NCI-H1417 treated with DMSO at 0.1 percent for 48 hours (cell line): ENCODE data around the gene RBM12.
"Not testable (repeated sequence)": the region's sequence is repeated elsewhere in the genome, so short reads cannot be mapped to it uniquely, and the experiment has no call there.

ENCODE experiments used
- DNase-seq: peaks from one replicate; lab custom pipeline; 2025; lab: John Stamatoyannopoulos, UW

The RBM12 gene

DNA sequence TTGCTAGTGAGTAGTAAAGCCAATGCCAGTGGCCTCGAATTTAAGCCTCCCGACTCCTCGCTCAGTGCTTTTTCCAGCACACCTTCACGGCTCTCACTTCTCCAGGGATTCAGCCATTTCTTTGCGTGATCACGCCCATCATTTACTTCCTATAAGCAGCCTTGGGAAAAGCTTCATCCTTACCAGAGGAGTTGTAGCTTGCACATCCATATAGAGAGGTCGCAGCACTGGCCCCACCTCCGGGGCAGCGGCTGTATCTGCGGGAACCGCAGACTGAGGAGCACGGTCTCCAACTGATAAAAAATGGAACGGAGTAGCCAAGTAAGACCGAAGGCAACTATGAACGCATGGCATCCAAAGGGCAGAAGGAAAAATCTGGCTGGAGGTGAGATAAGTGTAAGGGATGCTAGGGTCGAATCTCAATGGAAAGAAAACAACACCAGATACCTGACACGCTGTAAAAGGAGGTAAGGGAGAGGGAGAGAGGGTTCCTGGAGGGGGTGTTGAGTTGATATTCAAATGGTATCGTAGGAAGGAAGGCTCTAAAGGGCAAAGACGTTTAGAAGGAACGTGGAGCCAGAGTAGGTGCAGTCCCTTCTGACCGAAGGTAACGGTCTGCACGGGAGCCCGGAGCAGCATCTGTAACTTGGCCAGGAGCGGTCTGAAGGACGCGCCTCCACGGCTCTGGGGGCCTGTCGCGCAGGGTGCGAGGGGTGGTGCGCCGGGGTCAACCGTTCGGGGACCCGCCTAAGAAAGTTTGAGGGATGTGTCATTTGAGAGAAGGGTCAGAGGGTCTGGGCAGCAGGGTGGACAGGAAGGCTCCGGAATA, 33.8 kb upstream of the RBM12 start:
- no peak for DNase-seq

DNA sequence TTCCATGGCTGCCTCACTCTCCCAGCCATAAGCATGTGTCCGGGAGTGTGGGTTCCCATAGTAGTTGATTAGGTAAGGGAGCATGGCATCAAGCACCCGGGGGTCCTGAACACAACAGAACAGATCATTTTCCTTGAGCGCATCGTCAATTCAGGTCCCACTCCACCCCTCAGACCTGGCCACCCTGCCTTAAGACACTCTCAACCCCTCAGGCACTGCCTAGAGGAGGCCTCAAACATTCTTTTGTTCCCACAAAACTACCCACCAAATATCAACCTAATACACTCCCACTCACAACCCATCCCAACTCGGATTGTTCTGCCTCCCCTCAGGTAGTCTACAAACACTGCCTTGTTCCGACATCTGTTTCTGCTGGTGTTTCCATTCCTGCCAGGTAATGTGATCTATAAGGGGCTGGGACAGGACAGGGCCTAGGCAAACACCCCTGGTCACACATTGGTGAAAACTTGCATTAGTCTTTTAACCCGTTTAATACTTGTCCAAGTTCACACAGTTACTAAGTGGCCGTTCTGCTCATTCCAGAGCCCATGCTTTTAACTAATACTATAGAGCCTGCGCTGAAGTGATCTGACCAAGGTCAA, 33.1 kb upstream of the RBM12 start:
- no peak for DNase-seq

DNA sequence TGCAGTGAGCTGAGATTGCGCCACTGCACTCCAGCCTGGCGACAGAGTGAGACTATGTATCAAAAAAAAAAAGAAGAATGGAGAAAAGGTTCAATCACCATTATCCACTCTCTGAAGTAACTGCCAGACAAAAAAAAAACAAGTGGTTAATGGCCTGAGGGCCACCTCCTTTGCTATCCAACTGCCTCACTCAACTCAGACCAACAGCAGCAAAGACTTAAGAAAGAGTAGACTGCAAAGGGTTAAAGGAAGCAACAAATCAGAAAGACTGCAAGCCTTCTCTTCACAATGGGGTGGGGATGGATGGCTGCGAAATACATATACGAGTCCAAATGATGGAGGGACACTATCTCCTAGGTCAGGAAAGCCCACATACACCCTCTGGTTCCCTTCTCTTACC, 31.3 kb upstream of the RBM12 start:
- DNase-seq: no peak

DNA sequence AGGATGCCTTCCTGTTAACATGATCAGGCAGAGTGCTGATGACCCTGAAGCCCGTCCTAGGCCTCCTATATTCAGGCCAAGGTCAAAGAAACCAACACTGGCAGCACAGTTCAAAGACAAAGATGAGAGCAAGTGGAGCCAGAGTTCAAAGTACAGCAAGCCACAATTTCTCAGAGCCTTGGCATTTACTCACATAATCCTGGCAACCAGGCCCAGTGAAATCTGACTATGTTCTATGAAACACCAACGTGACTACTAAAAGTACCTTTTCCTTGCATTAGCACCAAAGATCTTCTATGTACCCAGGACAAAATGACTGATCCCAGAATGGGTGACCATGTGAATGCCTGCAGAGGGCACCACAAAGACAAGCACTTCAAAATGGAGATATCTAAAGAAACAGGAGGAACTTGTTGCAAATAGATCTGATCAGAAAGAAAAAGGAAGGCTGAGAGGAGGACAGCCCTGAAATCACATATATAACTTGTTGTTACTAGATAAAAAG, 30.6 kb upstream of the RBM12 start:
- DNase-seq: no peak

DNA sequence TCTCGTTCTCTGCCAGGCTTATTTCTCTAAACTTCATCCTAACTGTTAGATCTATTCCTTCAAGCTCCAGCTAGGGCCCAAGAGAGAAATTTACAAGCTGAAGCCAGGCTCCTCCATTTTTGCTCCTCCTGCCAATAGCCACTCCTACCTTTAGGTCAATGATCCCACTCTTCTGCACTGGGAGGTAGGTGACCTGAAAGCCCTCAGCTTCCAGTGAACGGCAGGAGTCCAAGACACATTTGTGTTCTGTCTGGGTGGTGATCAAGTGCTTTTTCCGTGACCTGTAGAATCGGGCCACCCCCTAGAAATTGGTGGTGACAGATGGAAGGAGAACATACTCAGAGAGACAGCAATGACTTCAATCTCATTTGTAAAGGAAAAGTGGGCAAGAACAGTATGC, 25.6 kb upstream of the RBM12 start:
- DNase-seq: no peak

DNA sequence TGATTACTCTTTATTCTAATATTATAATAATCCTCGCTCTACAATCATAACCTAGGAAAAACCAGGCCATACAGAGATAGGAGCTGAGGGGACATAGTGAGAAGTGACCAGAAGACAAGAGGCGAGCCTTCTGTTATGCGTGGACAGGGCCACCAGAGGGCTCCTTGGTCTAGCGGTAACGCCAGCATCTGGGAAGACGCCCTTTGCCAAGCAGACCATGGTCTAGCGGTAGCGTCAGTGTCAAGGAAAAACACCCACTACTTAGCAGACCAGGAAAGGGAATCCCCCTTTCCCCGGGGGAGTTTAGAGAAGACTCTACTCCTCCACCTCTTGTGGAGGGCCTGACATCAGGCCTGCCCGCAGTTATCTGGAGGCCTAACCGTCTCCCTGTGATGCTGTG, 22.2 kb upstream of the RBM12 start:
- not testable (repeated sequence) for DNase-seq

DNA sequence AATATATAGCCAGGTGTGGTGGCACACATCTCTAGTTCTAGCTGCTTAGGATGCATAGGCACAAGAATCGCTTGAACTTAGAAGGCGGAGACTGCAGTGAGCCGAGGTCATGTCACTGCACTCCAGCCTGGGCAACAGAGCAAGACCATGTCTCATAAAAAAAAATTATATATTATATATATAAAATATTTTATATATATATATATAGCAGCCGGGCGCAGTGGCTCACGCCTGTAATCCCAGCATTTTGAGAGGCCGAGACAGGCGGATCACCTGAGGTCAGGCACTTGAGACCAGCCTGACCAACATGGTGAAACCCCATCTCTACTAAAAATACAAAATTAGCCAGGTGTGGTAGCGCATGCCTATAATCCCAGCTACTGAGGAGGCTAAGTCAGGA, 20.7 kb upstream of the RBM12 start:
- DNase-seq: not testable (repeated sequence)

DNA sequence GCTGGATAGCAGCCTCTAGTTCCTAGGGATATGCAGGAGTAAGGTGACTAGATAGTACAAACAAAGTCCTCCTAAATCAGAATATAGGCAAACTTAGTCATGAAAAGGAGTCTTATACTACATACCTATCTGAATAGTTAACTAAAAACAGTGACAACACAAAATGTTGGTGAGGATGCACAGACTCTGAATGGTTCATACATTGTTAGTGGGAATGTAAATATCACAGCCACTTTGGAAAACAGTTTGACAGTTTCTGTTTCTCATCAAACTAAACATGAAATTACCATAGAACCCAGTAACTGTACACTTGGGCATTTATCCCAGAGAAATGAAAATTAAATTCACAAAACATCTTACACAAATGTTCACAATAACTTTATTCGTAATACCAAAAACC, 17.3 kb upstream of the RBM12 start:
- no peak for DNase-seq

DNA sequence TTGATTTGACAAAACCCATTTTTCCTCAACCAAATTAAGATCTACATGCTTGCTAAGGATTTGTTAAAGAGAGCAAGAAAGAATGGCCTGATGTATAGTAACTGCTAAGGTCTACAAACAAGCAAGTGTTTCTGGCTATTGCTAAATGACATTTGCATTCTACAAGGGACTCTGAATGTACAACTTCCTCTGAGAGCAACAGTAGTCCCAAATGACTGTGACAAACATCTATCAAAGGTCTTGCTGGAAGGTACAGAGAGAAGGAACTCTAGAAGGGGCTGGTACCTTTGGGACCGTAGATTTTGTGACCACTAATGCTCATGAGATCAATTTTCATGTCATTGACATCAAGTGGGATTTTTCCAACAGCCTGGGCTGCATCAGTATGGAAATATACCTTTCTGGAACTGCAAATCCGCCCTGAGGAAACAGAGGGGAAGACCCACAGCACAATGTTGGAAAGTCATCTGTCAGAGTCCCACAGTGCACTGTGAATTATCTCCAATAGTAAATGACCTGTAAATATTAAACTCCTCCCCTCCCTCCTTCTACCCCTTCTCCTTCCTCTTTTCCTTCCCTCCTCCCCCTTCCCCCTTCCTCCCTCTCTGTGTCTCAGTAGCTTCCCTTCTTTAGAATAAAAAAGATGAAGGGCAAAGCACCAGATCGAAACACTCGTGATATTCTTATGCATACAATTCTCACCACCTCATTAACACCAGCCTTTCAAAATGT, 15.9 kb upstream of the RBM12 start:
- DNase-seq: no peak

DNA sequence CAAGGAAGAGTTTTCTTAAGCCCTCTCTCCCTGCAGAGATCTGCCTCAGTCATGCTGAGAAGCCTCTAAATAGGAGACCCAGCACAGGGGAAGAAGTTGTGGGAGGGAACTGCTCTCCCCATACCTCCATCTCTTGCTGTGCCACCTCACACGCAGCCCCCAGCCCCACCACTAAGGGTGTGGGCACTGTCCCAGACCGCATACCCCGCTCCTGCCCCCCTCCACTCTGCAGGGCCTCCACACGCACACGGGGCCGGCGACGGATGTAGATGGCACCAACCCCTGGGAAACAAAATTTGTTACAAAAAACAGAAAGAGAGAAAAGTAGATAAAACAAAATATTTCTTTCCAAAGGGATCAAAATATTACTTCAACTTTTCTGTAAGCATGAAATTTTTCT, 10.2 kb upstream of the RBM12 start:
- no peak for DNase-seq

DNA sequence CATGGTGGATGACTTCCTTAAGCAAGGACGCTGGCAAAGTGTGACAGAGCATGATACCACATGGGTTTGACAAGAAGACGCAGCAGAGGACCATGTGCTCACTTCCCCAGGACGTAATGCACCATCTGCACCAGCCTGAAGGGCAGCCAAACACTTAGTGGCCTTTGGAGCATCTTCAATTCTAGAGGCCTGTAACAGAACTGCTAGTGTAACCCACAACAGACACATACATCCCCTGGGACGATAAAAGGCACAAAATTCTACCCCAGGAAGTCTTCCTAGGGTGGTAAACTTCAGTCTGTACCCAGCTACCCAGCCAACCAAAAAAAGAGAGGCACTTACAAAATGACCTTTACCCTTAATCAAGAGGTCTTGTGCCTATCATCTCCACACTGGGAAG, 9.2 kb upstream of the RBM12 start:
- no peak for DNase-seq

DNA sequence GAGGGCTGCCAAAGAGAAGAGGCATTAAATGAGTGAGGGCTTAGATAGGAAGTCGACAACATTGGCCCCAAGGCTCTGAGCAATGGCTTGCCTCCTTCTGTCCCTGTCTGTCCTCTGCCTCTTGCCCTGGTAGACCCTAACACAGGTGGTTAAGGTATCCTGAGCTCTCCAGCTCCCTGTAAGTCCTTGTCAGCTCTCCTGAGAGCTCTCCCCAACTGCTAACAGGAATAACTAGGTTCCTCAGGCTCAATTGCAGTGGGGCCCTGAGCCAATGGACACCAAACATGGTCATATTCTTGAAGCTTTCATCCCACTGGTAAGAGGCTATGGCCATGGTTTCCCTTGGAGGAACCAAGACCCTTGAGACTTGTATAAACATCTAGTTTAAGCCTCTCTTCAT, 5.0 kb upstream of the RBM12 start:
- no peak for DNase-seq

DNA sequence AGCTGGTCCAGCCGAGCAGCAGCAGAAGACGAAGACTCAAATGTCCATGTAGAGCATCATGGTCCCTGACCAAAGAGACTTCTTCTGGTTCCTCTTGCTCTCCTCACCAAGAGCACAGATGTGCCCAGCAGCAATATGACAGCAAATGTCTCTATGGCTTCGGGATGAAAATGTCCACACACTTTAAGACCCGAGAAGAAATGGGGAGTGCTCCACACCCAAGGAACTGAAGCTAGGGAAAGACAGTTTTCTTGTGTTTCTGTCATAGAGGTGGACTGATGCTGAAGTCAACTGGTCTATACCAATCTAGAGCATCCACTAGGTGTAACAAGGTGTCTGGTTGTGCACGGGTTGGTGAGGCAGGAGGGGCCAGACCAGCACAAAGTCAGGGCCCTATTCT, 4.5 kb upstream of the RBM12 start:
- no peak for DNase-seq

DNA sequence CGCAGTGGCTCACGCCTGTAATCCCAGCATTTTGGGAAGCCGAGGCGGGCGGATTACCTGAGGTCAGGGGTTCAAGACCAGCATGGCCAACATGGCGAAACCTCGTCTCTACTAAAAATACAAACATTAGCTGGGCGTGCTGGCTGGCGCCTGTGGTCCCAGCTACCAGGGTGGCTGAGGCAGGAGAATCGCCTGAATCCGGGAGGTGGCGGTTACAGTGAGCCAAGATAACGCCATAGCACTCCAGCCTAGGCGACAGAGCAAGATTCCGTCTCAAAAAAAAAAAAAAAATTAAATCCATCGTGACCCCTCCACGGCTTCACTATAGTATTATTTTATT, 1.2 kb upstream of the RBM12 start:
- DNase-seq: no peak

DNA sequence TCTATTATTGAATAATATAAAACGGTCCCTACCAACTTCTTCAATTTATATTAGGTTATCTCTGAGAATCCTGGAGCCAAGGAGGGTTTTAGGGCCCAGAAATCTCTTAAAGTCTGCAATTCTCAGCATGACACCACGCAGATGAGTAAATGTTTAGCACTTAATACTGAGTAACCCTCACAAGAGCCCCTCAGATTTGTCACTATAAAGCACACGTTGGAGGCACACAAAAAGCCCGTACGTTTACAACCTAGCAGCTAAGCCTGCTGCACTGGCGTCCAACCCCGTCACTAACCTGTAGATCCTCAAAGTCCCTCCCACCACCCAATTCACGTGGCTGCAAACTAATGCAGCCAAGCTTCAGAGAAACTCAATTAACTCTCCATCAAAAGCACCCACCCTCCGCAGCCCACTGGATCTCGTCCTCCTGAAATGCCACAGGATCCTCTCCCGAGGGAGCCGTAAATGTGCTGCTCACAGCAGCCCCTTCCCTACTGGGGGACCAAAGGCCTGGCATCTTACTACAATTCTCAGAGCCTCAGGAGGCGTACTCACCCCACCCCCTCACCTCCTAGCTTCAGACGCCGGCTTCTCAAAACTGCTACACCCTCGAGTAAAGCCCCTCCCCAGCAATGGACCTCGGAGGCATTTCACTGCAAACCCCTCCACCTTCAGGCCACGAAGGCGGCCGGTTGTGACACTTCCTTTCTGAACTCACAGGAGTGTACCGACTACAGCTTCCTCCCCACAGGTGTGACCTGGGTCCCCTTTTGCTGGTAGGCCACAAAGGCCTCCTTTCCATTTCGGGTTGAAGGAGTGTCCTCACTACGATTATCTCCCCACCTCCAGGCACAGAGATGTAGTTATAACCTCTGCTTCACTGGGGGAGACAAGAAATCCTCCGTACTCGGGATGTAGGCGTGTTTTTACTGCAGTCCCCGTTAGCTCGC, 909 bp downstream of the RBM12 start:
- DNase-seq: no peak

DNA sequence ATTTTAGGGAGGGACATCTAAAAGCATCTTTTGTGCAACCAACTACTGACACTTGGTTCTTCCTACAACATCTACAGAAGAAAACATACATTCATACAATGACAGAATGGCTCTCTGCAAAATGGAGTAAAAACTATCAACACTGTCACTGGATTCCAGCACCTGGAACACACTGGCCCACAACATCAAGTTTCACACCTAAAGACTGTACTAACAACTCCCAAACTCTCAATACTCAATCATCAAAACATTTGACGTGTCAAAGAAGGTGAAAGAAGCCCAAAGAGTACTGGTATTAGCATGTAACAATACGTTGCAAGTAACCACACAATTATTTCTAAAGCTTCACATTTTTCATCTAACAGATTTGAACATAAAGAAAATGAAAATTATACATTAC, 2.1 kb downstream of the RBM12 start:
- no peak for DNase-seq

DNA sequence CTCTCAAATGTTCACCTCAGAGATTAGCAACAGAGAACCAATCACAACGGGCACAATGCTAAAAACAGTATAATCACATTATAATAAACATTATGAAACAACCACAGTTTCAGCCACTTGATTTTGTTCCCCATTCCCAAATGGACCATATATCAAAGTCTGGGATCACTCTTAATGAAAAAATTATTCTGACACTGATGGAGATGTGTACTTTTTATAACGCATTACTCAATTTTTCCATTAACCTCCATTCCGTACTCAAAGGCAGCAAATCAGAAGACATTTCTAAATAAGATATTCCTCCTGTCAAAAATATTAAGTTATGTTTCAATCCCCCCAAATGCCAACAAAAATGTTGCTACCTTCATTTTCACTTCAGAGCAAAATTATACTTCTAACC, 2.8 kb downstream of the RBM12 start:
- no peak for DNase-seq

DNA sequence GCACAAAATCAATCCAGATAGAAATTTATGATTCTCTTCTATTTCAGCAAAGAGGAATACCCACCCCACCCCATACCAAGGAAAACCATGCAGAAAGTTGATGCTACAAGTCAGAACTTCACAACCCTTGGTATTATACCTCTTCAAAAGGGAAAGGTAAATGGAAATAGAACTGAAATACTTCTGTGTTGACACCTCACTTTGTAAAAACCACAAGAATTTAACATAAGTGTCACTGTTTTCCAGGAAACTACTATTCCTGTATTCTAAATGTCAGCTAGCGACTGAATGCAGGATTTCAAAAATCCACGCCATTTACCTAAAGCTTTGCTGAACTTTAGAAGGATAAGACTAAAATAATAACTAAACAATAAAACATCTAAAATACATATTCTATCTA, 3.6 kb downstream of the RBM12 start:
- DNase-seq: no peak

DNA sequence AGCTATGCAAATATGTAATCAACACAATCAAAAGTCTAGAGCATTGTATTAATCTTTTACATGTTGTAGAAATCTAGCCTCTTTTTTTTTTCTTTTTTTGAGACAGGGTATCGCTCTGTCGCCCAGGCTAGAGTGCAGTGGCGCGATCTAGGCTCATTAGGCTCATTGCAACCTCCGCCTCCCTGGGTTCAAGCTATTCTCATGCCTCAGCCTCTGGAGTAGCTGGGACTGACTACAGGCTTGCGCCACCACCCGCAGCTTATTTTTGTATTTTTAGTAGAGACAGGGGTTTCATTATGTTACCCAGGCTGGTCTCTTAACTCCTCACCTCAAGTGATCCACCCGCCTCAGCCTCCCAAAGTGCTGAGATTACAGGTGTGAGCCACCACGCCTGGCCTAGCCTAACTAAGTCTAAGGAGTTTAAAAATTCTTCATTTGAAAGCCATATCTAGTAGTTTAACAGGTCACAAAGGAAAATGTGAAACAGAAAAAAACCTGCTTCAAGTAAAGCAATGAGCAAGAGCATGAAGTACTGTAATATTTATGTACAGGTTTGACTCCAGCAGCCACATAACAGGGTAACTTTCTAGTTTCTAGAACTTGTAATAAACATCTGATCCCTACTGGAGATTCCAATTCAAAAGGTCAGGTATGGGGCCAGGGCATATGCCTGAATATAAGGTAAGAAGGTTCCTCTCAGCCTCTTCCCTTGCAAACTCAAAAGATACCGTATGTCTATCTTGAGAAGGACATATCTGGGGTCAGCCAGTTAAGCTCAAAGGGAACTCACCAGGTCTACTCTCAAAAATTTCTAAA, 4.4 kb downstream of the RBM12 start:
- no peak for DNase-seq

DNA sequence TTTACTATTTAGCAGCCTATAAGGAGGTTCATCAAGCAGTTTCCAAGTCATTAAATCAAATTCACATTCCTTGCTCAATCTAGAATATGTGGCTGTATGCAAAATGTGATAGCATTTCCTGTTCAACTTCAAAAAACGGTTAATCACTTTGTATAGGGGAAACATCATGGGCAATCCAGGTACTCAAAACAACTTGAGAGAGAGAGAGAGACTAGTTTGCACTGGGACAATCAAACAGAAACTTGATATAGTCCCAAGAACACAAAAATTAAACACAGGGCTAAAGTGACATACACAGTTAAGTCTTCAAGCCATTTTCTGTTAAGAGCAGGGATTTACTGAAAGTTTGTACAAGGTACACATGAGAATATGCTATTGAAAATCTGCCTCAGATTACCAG, 7.4 kb downstream of the RBM12 start:
- DNase-seq: no peak

DNA sequence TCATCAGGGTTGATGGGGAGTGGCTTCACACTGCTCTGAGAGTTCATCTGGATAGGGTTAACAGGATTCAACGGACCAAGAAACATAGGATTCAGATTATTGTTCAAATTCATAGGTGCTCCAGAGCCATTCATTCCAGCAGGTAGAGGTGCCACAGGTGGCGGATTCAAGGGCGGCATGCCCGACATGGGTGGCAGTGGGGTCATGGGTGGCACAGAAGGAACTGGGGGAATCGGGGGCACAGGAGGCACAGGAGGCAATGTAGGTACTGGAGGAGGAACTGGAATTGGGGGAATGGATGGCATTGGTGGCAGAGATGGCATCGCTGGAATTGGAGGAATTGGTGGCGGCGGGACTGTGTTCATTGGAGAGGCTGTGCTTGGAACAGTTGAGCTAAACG, 10.3 kb downstream of the RBM12 start:
- DNase-seq: no peak
